NB4 (cell line): Measurements from ENCODE around the gene SLC4A7.

ENCODE experiments used
- POLR2A ChIP-seq: IDR thresholded peaks from 2 replicates; pipeline ENCODE4 v1.6.1; 2011; ENCODE audit warnings: mild to moderate bottlenecking; ENCODE audit not compliant: insufficient read length; ENCODE audit errors: extremely low read depth
- TF ChIP-seq, protein P1 (sequence below): IDR thresholded peaks from one replicate; pipeline ENCODE4 v1.5.1; 2012; ENCODE audit warnings: low read depth, low read length

DNA sequence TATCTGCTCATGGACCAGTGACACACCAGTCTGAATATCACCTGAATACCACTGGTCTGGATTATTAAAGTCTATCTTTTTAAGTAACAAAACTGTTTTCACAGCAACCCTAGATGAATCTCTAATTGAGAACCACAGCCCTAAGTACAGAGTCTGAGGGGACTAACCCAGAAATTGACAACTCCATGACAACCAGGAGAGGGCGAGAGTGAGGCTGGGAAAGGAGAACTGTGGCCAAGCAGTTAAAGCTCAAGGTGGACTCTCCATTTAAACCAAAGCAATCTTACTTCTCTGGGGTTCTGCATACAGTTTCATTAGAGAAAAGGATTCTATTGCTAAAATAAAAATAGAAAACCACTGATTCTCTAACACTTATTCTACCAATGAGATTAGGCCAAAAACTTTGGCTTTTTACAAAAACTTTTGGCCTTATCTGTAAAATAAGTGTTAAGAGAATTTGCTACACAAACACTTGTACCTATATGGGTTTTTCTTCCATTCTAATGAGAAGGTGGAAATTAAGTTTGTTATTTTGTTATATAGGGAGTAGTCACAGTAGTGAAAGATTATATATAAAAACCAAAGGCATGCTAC is 126.4 kb downstream of the SLC4A7 start:
- no peak for TF ChIP-seq POLR2A
- TF ChIP-seq, protein P1, sequence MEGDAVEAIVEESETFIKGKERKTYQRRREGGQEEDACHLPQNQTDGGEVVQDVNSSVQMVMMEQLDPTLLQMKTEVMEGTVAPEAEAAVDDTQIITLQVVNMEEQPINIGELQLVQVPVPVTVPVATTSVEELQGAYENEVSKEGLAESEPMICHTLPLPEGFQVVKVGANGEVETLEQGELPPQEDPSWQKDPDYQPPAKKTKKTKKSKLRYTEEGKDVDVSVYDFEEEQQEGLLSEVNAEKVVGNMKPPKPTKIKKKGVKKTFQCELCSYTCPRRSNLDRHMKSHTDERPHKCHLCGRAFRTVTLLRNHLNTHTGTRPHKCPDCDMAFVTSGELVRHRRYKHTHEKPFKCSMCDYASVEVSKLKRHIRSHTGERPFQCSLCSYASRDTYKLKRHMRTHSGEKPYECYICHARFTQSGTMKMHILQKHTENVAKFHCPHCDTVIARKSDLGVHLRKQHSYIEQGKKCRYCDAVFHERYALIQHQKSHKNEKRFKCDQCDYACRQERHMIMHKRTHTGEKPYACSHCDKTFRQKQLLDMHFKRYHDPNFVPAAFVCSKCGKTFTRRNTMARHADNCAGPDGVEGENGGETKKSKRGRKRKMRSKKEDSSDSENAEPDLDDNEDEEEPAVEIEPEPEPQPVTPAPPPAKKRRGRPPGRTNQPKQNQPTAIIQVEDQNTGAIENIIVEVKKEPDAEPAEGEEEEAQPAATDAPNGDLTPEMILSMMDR: peak; percentile 77
